Fibroblast of the conjunctiva (primary cell): ENCODE results near the gene CPEB1.
"Not testable (repeated sequence)": the region's sequence is repeated elsewhere in the genome, so short reads cannot be mapped to it uniquely, and the experiment has no call there.

ENCODE experiments used
- DNase-seq: peaks from one replicate; pipeline ENCODE4 v3.0.0-alpha.2; 2010; ENCODE audit warnings: low read depth

The CPEB1 gene

DNA sequence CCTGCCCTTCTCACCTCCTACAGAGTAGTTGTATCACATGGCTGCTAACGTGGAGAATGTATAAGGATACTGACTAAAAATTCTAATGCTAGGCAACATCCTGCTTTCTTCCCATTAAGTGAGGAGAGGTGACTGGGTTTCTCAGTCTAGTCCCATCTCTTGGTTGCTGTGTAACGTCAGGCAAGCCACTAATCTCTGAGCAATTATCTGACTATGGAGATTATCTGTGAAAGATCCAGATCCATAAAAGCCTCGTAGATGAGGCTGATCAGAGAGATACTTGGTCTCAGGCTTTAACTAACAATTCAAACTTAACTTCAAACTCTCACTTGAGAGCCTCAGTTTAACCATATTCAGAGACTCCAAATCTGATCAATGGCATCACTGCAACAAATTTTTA is 102.2 kb downstream of the CPEB1 start:
- DNase-seq, result no peak

DNA sequence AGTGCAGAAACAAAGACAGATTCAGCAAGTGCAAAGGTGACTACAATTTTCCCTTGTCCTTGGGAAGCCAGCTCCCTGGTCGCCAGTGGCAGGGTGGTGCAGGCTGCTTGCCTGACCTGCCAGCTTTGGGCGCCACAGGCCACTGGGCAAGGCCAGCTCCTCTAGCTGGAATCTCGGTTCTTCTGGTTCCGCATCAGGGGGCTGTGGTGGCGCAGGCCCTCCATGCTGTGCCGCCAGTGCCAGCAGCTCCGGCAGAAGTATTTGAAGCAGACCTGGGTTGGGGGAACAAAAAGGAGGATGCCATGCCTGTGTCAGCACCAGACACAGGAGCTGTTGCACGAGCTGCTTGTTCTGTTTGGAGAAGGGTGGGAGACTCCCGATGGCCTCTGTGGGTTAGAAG is 102.7 kb downstream of the CPEB1 start:
- no peak for DNase-seq

DNA sequence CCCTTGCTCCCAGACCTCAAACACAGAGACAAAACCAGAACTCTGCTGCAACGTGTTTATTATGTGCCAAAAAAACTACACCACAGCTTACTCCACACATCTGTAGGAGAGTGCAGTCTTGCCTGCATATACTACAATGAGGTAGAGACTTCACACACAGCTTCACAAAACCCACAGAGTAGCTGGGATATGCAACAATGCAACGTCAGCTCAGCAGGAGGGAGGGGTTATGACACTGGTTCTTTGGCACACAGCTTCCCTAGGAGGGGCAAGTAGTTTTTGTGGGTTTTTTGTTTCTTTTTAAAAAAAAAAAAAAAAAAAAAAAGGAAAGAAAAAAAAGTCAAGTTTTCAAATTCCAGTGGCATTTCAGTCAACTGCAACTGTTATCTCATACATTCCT is 104.0 kb downstream of the CPEB1 start:
- DNase-seq, result peak; percentile 37

DNA sequence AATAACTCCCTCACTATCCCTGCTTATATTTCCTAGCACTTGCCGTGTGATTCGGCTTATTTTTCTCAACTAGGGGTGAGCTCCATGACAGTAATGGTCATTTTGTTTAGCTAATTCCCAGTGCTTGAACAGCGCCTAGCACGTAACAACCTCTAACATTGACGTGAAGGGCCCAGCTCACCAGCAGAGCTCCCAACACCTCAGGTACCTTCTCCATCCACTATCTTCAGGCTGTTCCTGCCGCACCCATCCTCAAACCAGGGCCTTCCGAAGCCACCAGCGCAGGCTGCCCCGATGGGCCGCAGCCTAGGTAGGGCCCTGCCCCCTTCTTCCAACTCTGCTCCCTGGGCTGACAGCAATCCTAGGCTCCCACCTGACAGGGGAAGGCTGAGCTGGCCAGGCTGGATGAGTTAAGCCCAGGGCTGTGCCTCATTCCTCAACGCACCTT is 106.2 kb downstream of the CPEB1 start:
- DNase-seq, result no peak

DNA sequence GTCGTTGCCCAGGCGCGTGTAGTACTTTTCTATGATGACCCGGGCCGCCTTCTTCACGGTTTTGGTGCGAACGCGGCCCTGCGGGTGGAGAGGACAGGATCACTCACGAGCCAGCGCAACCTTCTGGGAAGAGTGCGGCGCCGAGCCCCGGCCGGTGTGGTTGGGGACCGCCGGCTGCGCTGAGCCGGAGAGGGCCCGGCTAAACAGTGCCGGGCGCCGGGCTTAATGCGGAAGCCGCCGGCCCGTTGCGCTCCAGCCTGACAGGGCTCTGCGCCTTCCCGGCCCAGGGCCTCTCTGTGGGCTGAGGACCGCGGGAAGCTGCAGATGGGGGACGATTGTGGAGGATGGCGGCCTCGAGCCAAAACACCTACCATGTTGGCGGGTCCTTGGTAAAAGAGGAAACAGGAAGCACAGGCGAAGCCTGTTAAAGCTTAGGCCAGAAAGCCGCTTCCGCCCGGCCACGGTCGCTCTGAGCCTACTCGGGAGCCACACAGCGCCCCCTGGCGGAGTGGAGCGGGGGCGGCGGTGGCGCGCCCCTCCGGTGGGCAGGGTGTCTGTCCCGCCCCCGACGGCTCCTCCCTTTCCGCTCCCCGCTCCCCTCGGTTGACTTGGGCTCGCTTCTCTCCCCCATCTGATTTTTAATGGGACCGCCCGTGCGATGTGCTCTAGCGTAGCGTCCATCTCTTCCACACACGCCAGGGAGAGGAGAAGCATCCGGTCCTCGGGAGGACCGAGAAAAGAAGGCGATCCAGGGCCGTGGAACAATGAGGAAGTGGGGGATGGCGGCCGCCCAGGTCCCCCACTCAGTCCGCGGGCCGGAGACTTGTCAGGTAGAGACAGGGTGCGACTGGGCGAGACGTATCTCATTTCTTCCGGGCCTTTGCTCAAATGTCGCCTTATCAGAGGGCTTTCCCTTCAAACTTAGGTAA is 106.8 kb downstream of the CPEB1 start, which contains the start of gene RPS17:
Gene RPS17 (minus strand): TSS at position 403 of the 929 bp plus-strand sequence. CDS start 29 bp downstream, at position 374.
- peak; percentile 94 for DNase-seq

DNA sequence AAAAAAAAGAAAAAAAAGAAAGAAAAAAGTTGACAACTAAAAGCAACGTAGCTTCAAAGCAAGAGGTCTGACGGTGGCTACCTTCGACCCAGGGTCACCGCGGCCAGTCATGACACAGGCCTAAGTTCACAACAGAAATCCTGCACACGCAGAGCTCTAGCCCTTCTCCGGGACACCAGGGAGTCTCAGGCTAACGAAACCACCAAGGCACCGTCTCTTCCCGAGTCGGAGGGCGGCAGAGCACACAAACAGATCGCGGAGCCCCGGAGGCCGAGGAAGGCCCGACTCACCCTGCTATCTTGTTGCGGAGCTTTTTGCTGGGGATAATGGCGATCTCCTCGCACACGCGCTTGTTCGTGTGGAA is 107.5 kb downstream of the CPEB1 start:
- DNase-seq, result no peak

DNA sequence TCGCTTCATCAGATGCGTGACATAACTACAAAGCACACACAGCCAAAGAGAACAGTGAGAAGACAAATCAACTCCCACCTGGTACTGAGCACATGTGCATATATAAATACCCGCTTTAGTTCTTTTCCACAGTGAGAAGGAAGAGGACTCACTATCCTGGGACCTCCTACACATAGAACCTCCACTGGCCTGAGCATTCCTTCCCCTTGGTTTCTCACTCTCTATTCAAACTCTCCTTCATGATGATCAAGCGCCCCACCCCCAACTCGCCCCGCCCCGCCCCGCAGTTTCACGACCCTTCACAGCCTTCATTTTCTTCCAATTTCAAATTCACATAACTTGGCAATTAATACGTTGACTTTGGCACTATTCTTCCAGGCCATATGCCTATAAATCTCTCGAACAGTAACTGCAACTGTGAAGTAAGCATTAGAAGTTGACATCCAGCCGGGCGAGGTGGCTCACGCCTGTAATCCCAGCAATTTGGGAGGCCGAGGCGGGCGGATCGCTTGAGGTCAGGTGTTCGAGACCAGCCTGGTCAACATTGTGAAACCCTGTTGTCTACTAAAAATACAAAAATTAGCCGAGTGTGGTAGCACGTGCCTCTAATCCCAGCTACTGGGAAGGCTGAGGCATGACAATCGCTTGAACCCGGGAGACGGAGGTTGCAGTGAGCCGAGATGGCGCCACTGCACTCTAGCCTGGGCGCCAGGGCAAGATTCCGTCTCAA is 108.0 kb downstream of the CPEB1 start:
- DNase-seq, result no peak

DNA sequence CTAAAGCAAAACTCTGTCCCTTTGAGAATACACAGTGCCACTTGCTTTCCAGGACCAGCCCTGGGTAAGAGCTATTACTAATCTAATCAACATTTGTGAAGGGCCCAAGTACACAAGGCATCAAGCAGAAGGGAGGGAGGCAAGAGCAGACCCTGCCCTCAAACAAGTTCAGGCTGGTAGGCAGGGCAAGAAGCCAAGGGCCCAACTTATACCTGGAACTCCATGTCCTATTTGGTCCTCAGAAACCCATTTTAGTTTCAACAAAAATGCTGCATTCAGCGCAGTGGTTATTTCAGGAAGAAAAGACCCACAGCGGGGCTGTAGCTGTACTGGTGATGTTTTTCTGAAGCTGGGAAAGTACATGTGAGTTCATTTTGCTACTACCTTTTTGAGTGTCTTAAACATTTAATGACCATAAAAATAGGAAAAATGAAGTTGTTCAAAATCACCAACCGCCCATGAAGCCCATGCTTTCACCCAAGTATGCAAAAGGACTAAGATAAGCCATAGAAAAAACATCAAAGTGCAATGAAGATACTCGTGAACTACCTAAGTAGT is 109.7 kb downstream of the CPEB1 start:
- DNase-seq, result no peak

DNA sequence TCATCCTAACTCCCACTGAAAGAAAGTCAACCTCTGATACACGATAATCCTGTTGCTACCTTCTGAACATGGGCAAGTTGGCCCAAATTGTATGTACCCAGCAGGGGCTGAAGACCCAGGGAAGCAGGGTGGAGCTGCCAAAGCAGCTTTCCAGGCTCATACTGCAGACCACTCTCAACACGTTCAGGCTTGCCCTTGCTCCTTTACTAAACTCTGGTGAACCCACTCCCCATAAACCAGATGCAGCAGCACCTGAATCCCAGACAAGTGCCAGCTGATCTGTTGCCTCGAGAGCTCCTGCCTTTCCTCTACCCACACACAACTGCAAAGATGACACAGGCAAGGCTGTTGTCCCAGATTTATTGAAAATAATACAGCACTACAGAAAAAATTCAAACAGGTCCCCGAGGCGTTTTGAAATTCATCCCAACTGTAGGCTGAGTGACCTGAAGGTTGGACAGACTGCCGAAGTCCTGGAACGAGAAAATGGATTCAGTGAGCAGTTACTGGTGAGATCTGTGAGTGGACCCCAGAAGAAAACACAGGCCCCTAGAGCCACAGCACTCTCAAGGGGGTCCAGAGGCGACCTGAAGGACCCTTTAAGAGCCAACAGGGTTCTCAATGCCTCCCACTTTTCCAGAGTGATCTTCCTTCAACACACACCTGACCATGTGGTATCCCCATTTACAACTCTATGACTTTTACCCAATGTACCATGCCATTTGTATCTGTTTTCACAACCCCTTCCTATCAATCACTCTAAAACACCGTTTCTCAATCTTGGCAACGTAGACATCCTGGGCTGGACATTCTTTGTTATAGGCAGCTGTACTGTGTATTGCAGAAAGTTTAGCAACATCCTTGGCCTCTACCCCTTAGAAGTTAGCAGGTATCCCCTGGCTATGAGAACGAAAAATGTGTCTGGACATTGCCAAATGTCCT is 110.5 kb downstream of the CPEB1 start:
- no peak for DNase-seq

DNA sequence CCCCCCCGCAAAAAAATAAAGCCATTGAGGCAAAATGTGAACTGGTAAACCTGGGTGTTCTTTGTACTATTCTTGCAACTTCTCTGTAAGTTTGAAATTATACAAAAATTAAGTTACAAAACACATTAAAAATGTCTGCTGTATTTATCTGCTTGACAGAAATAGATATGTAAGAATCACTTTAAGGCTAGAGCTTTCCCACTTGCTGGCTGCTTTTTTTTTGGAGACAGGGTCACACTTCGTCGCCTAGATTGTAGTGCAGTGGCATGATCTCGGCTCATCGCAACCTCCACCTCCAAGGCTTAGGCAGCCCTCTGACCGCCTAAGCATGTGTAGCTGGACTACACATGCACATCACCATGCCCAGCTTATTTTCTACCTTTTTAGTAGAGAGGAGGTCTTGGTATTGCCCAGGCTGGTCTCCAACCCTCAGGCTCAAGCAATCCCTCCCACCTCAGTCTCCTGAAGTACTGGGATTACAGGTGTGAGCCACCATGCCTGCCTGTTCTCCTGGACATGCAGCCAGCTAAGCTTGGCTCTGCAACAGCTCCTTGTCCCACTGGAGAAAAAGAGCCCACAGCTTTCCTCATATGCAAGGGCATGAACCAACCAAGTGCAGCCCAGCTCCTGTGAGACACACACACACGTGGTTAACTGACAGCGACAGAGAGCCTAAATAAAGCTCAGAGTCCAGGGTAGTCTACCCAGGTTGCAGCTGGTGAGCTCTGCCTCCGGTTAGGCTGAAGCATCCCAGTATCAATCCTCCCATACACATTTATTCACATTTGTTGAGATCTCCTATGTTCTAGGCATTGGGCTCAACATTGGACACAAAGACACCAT is 111.4 kb downstream of the CPEB1 start:
- DNase-seq, result no peak

DNA sequence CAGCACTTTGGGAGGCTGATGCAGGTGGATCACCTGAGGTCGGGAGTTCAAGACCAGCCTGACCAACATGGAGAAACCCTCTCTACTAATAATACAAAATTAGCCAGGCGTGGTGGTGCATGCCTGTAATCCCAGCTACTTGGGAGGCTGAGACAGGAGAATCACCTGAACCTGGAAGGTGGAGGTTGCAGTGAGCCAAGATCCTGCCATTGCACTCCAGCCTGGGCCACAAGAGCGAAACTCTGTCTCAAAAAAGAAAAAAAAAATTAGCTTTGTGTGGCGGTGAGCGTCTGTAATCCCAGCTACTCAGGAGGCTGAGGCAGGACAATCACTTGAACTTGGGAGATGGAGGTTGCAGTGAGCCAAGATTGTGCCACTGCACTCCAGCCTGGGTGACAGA is 112.0 kb downstream of the CPEB1 start:
- DNase-seq, result not testable (repeated sequence)

DNA sequence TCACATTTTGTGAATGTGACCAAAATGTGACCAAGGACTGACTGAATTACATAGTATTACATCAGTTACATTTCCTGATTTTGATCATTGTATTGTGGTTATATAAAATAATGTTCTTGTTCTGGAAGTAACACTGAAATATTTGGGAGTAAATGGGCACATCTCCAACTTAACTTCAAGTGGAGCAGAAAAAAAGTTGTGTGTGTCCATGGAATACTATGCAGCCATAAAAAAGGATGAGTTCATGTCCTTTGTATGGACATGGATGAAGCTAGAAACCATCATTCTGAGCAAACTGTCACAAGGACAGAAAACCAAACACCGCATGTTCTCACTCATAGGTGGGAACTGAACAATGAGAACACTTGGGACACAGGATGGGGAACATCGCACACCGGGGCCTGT is 112.7 kb downstream of the CPEB1 start:
- DNase-seq, result not testable (repeated sequence)

DNA sequence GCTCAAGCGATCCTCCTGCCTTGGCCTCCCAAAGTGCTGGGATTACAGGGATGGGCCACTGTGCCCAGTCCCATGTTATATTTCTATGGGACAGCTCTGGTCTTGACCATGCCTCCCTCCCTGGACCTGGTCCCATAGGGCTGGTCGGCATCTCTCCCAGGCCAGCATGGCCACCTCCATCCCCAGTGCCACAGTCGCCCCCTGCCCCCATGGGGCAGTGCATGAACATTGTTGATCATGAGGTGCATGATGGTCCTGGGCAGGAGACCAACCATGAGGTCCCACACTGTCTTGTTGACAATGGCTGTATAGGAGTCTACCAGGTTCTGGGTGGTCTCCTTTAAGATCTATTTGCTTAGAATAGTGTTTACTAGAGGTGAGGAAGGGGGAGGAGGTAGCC is 113.4 kb downstream of the CPEB1 start:
- DNase-seq, result no peak

DNA sequence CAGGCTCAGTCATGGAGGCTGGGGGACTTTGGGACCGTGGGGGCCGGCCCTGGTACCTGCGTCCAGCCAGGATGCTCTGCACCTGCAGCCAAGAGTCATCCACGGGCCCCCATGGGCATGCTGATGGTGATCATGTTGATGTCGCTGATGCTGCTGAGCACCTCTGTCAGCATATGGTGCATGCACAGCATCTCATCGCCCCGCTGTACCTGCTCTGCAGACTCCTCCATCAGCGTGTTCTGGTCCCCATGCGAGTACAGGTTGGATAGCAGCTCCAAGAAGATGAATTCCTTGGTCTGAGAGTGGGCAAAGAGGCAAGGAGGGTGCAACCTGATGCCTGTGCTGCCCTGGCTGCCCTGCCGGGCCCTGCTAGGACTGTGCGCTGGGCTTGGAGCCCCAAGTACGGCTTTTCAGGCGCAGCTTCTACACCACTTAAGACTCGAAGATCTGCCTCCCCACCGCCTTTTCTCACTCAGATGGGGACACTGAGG is 114.1 kb downstream of the CPEB1 start:
- DNase-seq, result no peak

DNA sequence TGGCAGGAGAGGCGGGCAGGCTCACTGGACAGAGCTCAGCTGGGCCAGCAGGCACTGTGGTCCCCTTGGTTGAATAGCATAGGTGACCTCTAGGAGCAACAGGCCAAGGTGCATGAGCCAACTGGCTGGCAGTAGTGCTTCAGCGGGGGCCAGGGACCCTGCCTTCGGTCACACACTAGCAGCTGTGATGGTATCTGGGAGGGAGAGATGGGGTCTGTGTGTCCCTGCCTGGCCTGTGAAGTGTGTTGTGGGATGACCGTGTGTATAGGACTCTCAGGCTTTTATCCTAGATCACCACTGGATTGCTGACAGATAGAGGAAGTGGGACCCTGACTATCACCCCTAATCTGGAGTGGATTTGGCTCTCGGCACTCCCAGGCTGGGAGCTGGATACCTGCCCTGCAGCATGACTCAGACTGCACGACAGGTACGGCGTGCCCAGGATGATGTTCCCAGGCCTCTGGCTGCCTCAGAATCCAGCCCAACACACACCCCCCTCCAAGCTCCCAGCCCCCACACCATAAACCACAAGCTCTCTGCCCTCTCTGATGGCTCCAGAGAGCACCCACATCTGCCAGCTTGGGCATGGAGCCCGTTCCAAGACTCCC is 114.7 kb downstream of the CPEB1 start:
- DNase-seq, result no peak

DNA sequence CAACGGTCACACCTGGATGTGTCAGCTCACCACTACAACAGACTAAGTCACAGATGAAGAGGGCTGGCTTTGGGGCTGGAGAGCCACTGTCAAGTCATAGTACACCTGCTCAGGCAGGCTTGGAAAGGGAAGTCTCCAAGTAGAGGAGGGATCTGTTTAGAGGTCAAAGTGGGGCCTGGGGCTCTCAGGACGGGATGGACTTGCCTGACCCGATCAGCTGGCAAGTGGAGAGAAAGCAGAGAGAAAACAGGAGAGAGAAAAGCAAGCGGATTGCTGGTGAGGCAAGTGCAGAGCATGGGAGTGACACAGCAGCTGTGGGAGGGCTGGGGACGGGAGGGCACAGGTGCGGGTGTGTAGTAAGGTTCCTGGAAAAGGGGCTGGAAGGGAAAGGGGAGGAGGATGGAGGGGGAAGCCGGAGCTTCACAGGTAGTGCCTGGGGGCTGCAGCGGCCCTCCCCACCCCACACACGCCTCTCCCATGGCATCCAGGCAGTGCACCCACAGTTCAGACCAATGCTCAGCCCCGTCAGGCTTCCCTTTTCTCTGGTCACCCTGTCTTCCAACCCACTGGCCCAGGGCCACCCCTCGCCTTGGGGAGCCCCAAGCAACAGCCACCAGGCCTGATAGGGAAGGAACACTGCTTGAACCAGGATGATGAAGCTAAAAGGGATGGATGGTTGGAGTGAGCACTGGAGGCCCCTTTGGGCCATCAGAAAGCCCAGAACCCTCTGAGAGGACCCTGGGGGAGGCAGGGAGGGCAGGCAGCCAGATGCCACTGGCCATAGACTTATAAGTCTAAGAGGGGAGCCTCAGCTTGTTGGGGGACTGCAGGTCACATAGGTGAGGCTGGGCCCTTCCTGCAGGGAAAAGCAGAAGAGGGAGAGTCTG is 115.4 kb downstream of the CPEB1 start:
- no peak for DNase-seq

DNA sequence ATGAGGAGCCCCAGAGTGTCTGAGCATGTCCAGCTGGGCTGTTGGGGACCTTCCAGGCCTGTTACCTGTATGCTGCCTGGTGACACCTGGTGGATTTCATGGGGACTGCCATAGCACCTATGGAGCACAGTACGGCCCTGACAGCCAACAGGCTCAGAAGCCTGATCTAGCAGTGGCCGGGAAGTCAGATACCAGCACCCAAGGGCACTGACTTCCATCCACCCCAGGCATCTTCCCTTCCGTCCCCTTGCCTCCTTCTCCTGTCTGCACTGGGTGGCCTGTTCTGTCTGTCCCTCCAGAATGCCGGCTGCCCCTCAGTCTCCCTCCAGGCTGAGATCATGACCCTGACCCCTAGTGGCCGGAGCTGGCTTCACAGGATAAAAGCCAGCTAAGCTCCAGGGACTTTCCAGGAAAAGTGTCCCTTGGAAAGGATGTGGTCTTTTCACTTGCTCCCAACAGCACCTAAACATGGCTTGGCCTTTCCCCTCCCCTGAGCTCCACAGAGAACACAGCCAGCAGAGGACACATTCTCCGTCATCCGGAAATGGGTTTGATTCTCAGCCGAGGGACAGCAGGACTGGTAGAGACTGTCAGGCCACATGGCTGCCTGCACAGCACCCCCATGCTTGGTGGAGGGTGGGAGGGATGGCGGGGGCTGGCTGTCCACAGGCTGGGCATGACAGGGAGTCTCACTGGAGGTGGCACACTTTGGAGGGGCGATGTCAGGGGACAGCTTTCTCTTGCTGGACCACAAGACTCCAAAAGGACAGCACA is 116.4 kb downstream of the CPEB1 start:
- DNase-seq, result peak; percentile 27

DNA sequence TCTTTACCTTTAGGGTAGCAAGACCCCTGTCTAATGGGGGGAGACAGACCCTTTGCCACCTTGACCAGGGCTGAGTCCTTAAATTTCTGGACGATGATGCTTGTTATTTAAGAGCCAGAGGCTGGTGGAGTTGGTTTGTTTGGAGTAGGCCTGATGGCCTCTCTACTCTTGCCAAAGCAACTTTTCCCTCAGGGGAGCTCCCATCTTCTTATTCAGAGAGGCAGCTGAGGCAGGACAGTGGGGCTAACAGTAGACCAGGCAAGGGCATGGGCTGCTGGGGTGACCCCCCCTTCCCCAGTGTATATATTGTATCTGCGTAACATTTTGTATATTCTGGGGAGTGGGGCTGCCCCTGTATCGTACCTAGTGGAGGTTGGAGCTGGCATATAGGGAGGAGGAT is 117.2 kb downstream of the CPEB1 start:
- DNase-seq, result no peak
